ENCODE results near the gene AKR1A1. TPM values are rescaled to one million over a fixed set of nuclear protein-coding genes. Genes with fewer than 3 reads are reported as not detected.

Gene AKR1A1
- total and polyA plus RNA-seq, 11 donors = 28.0 to 148 (median 44.3) TPM

- TF ChIP-seq POLR2A (IDR thresholded peaks at IDR 0.05) = no peak
- TF ChIP-seq, protein P1, sequence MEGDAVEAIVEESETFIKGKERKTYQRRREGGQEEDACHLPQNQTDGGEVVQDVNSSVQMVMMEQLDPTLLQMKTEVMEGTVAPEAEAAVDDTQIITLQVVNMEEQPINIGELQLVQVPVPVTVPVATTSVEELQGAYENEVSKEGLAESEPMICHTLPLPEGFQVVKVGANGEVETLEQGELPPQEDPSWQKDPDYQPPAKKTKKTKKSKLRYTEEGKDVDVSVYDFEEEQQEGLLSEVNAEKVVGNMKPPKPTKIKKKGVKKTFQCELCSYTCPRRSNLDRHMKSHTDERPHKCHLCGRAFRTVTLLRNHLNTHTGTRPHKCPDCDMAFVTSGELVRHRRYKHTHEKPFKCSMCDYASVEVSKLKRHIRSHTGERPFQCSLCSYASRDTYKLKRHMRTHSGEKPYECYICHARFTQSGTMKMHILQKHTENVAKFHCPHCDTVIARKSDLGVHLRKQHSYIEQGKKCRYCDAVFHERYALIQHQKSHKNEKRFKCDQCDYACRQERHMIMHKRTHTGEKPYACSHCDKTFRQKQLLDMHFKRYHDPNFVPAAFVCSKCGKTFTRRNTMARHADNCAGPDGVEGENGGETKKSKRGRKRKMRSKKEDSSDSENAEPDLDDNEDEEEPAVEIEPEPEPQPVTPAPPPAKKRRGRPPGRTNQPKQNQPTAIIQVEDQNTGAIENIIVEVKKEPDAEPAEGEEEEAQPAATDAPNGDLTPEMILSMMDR (IDR thresholded peaks at IDR 0.05) = no peak
- peaks cover 0 to 51% (median 40%) of the 10 kb centered on the region in 9 donors for H3K36me3 ChIP-seq
- H3K9me3 ChIP-seq = no peaks in the 10 kb centered on the region
- DNase-seq = no peak
- no peak for ATAC-seq
- 88 to 95% (median 94%) methylated on average over 6 of the region's 6 CpGs for WGBS, 4 donors
- no peaks in the 10 kb centered on the region for H3K27me3 ChIP-seq
- H3K27ac ChIP-seq = no peak overlapping the region
- peaks cover 0 to 20% (median 9%) of the 10 kb centered on the region in 12 donors for H3K4me1 ChIP-seq
- no peak overlapping the region for H3K4me3 ChIP-seq
- intact Hi-C loops (cut with DNase I) = loop anchor here in 1 of 10 donors (10.0 kb wide), 1 partner anchor 772 kb away; the partner anchor contains the start of genes KIF2C and RNU5D-1
These were observed 43.4 kb upstream of the AKR1A1 start for GRCh38 chr1:45507195-45507594.

DNA sequence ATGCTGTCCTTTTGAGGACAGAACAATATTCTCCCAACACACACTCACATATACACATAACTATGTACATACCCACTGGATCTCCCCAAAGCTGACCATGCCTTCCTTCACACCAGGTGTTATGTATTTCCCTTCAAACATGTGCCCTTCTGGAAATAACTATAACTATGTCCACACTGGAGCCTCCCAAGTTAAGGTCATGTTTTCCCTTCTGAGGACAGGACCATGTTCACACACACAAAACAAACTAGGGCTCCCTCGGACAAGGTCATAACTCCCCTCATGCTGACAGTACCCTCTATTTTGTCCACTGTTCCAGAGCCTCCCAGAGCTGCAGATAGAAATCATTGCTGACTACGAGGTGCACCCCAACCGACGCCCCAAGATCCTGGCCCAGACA, 42.7 kb upstream of the AKR1A1 start:
- Histone ChIP-seq H3K4me3 (no peak overlapping the region), H3K9me3 (no peaks in the 10 kb centered on the region), H3K27ac (peak overlapping the region in 4 of 12 donors; percentile 24 to 56 (median 40)), H3K4me1 (peaks cover 0 to 22% (median 9%) of the 10 kb centered on the region in 12 donors), H3K36me3 (peaks cover 3 to 58% (median 47%) of the 10 kb centered on the region in 9 donors), H3K27me3 (no peaks in the 10 kb centered on the region)
- 89 to 96% (median 93%) methylated on average over 4 of the region's 4 CpGs for WGBS, 4 donors
- no peak for ATAC-seq
- no peak for DNase-seq
- intact Hi-C loops (cut with DNase I) = loop anchor here in 1 of 10 donors (10.0 kb wide), 1 partner anchor 773 kb away; the partner anchor contains the start of genes KIF2C and RNU5D-1
- TF ChIP-seq, protein P1 (IDR thresholded peaks at IDR 0.05) = no peak
- no peak for TF ChIP-seq POLR2A (IDR thresholded peaks at IDR 0.05)

- H3K27ac ChIP-seq = peak overlapping the region in 8 of 12 donors; percentile 24 to 56 (median 32)
- ATAC-seq (peak; percentile 68 to 79 (median 70)), DNase-seq (peak in 1 of 5 donors; percentile 43)
- no peaks in the 10 kb centered on the region for H3K9me3 ChIP-seq
- intact Hi-C loops (cut with DNase I) = loop anchor here in 1 of 10 donors (10.0 kb wide), 1 partner anchor 774 kb away; the partner anchor contains the start of genes KIF2C and RNU5D-1
- H3K36me3 ChIP-seq = peaks cover 4 to 64% (median 53%) of the 10 kb centered on the region in 9 donors
- H3K27me3 ChIP-seq = no peaks in the 10 kb centered on the region
- peaks cover 0 to 22% (median 9%) of the 10 kb centered on the region in 12 donors for H3K4me1 ChIP-seq
- no peak for TF ChIP-seq POLR2A (IDR thresholded peaks at IDR 0.05)
- TF ChIP-seq, protein P1 (IDR thresholded peaks at IDR 0.05) = peak in 4 of 12 donors; percentile 10 to 36 (median 13)
- 52 to 56% (median 54%) methylated on average over 15 of the region's 15 CpGs for WGBS, 4 donors
- H3K4me3 ChIP-seq = no peak overlapping the region
These were observed 42.1 kb upstream of the AKR1A1 start for GRCh38 chr1:45508295-45509151.
